ENCODE data around the gene KLHL29. TPM values are rescaled to one million over a fixed set of nuclear protein-coding genes. Genes with fewer than 3 reads are reported as not detected.

KLHL29 gene
- total and polyA plus RNA-seq, 2 experiments from 2014 or later = 3.8 to 9.9 TPM

DNA sequence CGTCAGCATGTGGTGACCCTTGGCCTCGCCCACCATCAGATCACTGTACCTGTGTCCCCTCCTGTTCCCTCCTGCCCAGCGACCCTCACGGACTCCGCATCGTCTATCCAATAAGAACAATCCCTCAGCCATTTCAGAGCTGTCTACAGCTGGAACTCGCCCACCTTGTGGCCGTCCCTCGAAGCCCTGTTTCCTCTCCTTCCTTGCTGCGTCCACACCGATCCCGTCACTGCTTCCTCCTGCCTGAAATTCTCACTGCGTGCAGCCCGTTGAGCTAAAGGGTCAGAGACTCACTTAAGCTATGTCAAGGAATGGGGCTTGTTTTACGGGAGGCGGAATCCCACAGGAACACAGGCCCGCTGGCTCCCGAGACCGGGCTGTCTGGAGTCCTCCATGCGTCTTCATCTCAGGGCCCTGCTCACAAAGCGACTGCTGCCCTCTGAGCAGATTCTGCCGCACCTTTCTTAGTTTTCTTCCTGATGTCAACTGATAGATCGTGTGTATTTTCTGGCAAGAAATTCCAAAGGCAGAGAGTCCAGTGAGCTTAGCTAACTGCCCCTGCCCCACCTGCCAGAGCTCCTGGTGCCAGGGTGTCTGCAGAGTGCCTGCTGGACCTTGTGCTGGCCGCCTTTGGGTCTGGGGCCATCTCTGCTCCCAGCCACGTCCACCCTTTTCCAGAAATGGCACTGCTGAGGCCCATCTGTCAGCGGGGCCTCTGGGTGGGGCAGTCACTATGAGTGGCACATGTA lies 35.3 kb downstream of the KLHL29 start:
- H3K4me3 ChIP-seq = no peak overlapping the region
- 91% methylated on average over 26 of the region's 26 CpGs for WGBS (ENCODE audit: low lambda C conversion rate, missing lambda C conversion rate)
- no peak for DNase-seq (ENCODE audit: low spot score)

DNA sequence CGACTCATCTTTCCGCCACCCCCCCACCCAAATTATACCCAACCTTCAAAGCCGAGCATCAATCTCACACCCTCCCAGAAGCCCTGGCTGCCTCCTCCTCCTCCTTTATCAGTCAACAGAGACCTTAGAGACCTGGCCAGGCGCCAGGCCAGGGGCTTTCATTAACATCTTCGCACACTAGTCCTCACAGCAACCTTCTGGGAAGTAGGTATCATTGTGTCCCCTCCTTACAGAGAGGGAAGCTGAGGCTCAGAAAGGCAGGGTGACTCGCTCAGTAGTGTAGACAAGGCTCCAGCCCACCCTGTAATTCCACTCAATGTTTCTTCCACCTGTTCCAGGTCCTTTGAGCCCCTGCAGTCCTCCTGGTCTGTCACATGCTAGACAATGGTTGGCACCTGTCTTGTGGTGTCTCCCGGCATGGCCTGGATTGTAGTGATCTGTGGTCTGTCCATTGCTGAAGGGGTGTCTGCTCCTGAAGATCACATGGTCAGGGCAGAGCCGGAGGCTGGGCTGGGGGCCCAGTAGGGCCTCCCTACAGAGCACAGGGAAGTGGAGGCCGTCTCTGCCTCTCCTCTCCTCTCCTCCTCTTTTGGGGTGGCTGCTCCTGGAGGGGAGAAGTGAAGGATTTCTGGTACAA lies 36.0 kb downstream of the KLHL29 start:
- no peak overlapping the region for H3K4me2 ChIP-seq
- H3K4me3 ChIP-seq = no peak overlapping the region
- H3K9me3 ChIP-seq (ENCODE audit: low read depth) = no peaks in the 10 kb centered on the region
- H2AFZ ChIP-seq = no peak overlapping the region
- peaks cover 8% of the 10 kb centered on the region for H3K4me1 ChIP-seq (ENCODE audit: insufficient read depth)
- no peaks in the 10 kb centered on the region for H3K36me3 ChIP-seq (replicated peaks; ENCODE audit: insufficient read depth, low read depth)
- H3K9me2 ChIP-seq (replicated peaks; ENCODE audit: insufficient read depth) = no peaks in the 10 kb centered on the region
- DNase-seq (ENCODE audit: low spot score) = no peak
- no peak overlapping the region for H3K27ac ChIP-seq
- WGBS (ENCODE audit: low lambda C conversion rate, missing lambda C conversion rate) = 93% methylated on average over 9 of the region's 9 CpGs
- TF ChIP-seq, protein P1, sequence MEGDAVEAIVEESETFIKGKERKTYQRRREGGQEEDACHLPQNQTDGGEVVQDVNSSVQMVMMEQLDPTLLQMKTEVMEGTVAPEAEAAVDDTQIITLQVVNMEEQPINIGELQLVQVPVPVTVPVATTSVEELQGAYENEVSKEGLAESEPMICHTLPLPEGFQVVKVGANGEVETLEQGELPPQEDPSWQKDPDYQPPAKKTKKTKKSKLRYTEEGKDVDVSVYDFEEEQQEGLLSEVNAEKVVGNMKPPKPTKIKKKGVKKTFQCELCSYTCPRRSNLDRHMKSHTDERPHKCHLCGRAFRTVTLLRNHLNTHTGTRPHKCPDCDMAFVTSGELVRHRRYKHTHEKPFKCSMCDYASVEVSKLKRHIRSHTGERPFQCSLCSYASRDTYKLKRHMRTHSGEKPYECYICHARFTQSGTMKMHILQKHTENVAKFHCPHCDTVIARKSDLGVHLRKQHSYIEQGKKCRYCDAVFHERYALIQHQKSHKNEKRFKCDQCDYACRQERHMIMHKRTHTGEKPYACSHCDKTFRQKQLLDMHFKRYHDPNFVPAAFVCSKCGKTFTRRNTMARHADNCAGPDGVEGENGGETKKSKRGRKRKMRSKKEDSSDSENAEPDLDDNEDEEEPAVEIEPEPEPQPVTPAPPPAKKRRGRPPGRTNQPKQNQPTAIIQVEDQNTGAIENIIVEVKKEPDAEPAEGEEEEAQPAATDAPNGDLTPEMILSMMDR (IDR thresholded peaks at IDR 0.05; ENCODE audit: poor library complexity) = no peak
- TF ChIP-seq EZH2phosphoT487 (IDR thresholded peaks at IDR 0.05; ENCODE audit: low read depth, severe bottlenecking, unreplicated experiment) (no peak), EZH2 (IDR thresholded peaks at IDR 0.05; ENCODE audit: borderline replicate concordance) (no peak)
- no peaks in the 10 kb centered on the region for H3K27me3 ChIP-seq
- H3K79me2 ChIP-seq = no peaks in the 10 kb centered on the region
- no peaks in the 10 kb centered on the region for H4K20me1 ChIP-seq (ENCODE audit: insufficient read depth, poor library complexity, severe bottlenecking)

More for the DNA sequence above, 35.3 kb downstream of the KLHL29 start:
- no peak overlapping the region for H3K4me2 ChIP-seq
- no peaks in the 10 kb centered on the region for H3K9me2 ChIP-seq (replicated peaks; ENCODE audit: insufficient read depth)
- H2AFZ ChIP-seq = no peak overlapping the region
- H3K4me1 ChIP-seq (ENCODE audit: insufficient read depth) = peaks cover 8% of the 10 kb centered on the region
- TF ChIP-seq EZH2phosphoT487 (IDR thresholded peaks at IDR 0.05; ENCODE audit: low read depth, severe bottlenecking, unreplicated experiment) (no peak), EZH2 (IDR thresholded peaks at IDR 0.05; ENCODE audit: borderline replicate concordance) (no peak)
- TF ChIP-seq, protein P1 (IDR thresholded peaks at IDR 0.05; ENCODE audit: poor library complexity) = no peak
- H3K27ac ChIP-seq = no peak overlapping the region
- H3K27me3 ChIP-seq = no peaks in the 10 kb centered on the region
- no peaks in the 10 kb centered on the region for H4K20me1 ChIP-seq (ENCODE audit: insufficient read depth, poor library complexity, severe bottlenecking)
- no peaks in the 10 kb centered on the region for H3K79me2 ChIP-seq
- H3K36me3 ChIP-seq (replicated peaks; ENCODE audit: insufficient read depth, low read depth) = no peaks in the 10 kb centered on the region
- H3K9me3 ChIP-seq (ENCODE audit: low read depth) = no peaks in the 10 kb centered on the region

DNA sequence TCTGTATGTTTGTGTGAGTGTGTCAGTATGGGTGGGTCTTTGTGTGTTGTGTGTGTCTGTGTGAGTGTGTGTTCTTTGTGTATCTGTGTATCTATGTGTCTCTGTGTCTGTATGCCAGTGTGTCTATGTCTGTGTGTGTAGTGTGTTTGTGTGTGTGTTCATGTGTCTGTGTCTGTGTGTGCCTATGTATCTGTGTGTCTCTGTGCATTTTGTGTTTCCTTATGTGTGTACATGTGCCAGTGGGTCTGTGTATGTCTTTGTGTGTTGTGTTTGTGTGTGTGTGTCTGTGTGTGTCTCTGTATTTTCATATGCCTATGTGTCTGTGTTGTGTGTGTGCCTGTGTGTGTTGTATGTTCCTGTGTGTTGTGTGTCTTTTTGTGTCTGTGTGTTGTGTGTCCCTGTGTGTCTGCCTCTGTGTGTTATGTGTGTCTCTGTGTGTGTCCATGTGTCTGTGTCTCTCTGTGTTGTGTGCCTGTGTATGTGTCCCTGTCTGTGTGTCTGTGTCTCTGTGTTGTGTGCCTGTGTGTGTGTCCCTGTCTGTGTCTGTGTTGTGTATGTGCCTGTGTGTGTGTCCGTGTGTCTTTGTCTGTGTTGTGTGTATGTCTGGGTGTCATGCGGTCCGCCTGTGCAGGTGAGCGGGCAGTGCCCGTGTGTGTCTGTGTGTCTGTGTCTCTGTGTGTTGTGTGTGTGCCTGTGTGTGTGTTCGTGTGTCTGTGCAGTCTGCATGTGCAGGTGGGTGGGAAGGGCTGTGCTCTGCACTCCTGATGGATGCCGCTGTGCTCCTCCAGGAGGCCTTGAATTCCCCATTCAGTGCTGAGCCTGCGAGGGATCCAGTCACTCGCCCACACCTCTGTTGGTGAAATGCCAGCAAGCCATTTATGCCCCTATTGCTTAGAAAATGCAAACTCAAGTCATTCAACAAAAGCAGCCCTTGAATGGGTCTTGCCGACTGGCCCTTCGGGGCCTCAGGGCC lies 37.4 kb downstream of the KLHL29 start:
- DNase-seq (ENCODE audit: low spot score) = no peak
- Histone ChIP-seq H3K9me2 (replicated peaks; ENCODE audit: insufficient read depth) (no peaks in the 10 kb centered on the region), H3K27ac (no peak overlapping the region), H3K9me3 (ENCODE audit: low read depth) (no peaks in the 10 kb centered on the region), H2AFZ (no peak overlapping the region), H3K4me2 (no peak overlapping the region), H4K20me1 (ENCODE audit: insufficient read depth, poor library complexity, severe bottlenecking) (no peaks in the 10 kb centered on the region), H3K4me1 (ENCODE audit: insufficient read depth) (peaks cover 17% of the 10 kb centered on the region), H3K36me3 (replicated peaks; ENCODE audit: insufficient read depth, low read depth) (no peaks in the 10 kb centered on the region), H3K79me2 (no peaks in the 10 kb centered on the region), H3K4me3 (no peak overlapping the region), H3K27me3 (no peaks in the 10 kb centered on the region)
- 80% methylated on average over 11 of the region's 11 CpGs for WGBS (ENCODE audit: low lambda C conversion rate, missing lambda C conversion rate)
- TF ChIP-seq, protein P1 (IDR thresholded peaks at IDR 0.05; ENCODE audit: poor library complexity) = no peak
- TF ChIP-seq EZH2 (IDR thresholded peaks at IDR 0.05; ENCODE audit: borderline replicate concordance) (no peak), EZH2phosphoT487 (IDR thresholded peaks at IDR 0.05; ENCODE audit: low read depth, severe bottlenecking, unreplicated experiment) (no peak)

Data from hepatocyte (in vitro differentiated cells).